HEK293 (cell line): ENCODE results near the gene CCDC124.

Experiments used
- SETDB1 ChIP-seq: IDR thresholded peaks from one replicate; pipeline ENCODE4 v1.6.1; 2017; ENCODE audit warnings: mild to moderate bottlenecking, low read length, moderate library complexity, mixed read lengths; ENCODE audit not compliant: insufficient read length
- ZBTB1 ChIP-seq: fragments of 450-650 bp; formaldehyde crosslinking; IDR thresholded peaks from 2 replicates; pipeline ENCODE4 v1.5.1; 2016; ENCODE audit warnings: missing biosample characterization, missing genetic modification characterization
- ZNF302 ChIP-seq: fragments of 450-650 bp; formaldehyde crosslinking; IDR thresholded peaks from 2 replicates; pipeline ENCODE4 v1.5.1; 2016; ENCODE audit warnings: missing biosample characterization, missing genetic modification characterization, low read depth
- ZNF391 ChIP-seq: fragments of 450-650 bp; formaldehyde crosslinking; IDR thresholded peaks from 2 replicates; pipeline ENCODE4 v1.5.1; 2016; ENCODE audit warnings: low read depth, missing biosample characterization, missing genetic modification characterization, borderline replicate concordance
- ZNF398 ChIP-seq: fragments of 450-650 bp; formaldehyde crosslinking; IDR thresholded peaks from 2 replicates; pipeline ENCODE4 v1.5.1; 2017; ENCODE audit warnings: missing biosample characterization, missing genetic modification characterization
- ZNF404 ChIP-seq: fragments of 450-650 bp; formaldehyde crosslinking; IDR thresholded peaks from 2 replicates; pipeline ENCODE4 v1.5.1; 2017; ENCODE audit warnings: missing biosample characterization, missing genetic modification characterization
- TF ChIP-seq, protein P1 (sequence below): fragments of 450-650 bp; formaldehyde crosslinking; IDR thresholded peaks from 2 replicates; pipeline ENCODE4 v1.5.1; 2016; ENCODE audit warnings: missing biosample characterization, missing genetic modification characterization
- TF ChIP-seq, protein P2 (sequence below): fragments of 450-650 bp; formaldehyde crosslinking; IDR thresholded peaks from 2 replicates; pipeline ENCODE4 v1.5.1; 2016; ENCODE audit warnings: missing biosample characterization, missing genetic modification characterization

- TF ChIP-seq ZNF391, result no peak
- no peak for TF ChIP-seq ZNF404 (tag by site-specific recombination)
- TF ChIP-seq, protein P1, sequence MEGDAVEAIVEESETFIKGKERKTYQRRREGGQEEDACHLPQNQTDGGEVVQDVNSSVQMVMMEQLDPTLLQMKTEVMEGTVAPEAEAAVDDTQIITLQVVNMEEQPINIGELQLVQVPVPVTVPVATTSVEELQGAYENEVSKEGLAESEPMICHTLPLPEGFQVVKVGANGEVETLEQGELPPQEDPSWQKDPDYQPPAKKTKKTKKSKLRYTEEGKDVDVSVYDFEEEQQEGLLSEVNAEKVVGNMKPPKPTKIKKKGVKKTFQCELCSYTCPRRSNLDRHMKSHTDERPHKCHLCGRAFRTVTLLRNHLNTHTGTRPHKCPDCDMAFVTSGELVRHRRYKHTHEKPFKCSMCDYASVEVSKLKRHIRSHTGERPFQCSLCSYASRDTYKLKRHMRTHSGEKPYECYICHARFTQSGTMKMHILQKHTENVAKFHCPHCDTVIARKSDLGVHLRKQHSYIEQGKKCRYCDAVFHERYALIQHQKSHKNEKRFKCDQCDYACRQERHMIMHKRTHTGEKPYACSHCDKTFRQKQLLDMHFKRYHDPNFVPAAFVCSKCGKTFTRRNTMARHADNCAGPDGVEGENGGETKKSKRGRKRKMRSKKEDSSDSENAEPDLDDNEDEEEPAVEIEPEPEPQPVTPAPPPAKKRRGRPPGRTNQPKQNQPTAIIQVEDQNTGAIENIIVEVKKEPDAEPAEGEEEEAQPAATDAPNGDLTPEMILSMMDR (tag by site-specific recombination), result no peak
- no peak for TF ChIP-seq ZNF302 (tag by site-specific recombination)
- no peak for TF ChIP-seq ZNF398 (tag by site-specific recombination)
- TF ChIP-seq, protein P2, sequence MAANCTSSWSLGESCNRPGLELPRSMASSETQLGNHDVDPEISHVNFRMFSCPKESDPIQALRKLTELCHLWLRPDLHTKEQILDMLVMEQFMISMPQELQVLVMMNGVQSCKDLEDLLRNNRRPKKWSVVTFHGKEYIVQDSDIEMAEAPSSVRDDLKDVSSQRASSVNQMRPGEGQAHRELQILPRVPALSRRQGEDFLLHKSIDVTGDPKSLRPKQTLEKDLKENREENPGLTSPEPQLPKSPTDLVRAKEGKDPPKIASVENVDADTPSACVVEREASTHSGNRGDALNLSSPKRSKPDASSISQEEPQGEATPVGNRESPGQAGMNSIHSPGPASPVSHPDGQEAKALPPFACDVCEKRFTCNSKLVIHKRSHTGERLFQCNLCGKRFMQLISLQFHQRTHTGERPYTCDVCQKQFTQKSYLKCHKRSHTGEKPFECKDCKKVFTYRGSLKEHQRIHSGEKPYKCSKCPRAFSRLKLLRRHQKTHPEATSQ (tag by site-specific recombination), result no peak
- no peak for TF ChIP-seq SETDB1
- no peak for TF ChIP-seq ZBTB1
Observed at GRCh38 chr19:17974551-17974950, 41.7 kb downstream of the CCDC124 start.
